ENCODE measurements around the gene GIT2.

The GIT2 gene

GRCh38 chr12:109972821-109973220 lies 23.3 kb downstream of the GIT2 start:
- no peak for DNase-seq

- no peak for DNase-seq
Observed at GRCh38 chr12:109968801-109969200, 27.4 kb downstream of the GIT2 start.

GRCh38 chr12:109968032-109968420 lies 28.1 kb downstream of the GIT2 start:
- peak; percentile 60 for DNase-seq

- peak; percentile 22 for DNase-seq
Observed at GRCh38 chr12:109967383-109968031, 28.7 kb downstream of the GIT2 start.

GRCh38 chr12:109966546-109966945 lies 29.6 kb downstream of the GIT2 start:
- no peak for DNase-seq

- no peak for DNase-seq
Observed at GRCh38 chr12:109963743-109964429, 32.3 kb downstream of the GIT2 start.

- DNase-seq = no peak
Observed at GRCh38 chr12:109963330-109963729, 32.8 kb downstream of the GIT2 start.

- no peak for DNase-seq
Observed at GRCh38 chr12:109962398-109962797, 33.8 kb downstream of the GIT2 start.

GRCh38 chr12:109961612-109962011 lies 34.6 kb downstream of the GIT2 start:
- no peak for DNase-seq

GRCh38 chr12:109961201-109961600 lies 35.0 kb downstream of the GIT2 start:
- no peak for DNase-seq

GRCh38 chr12:109959411-109960093 lies 36.6 kb downstream of the GIT2 start:
- no peak for DNase-seq

- DNase-seq = no peak
Observed at GRCh38 chr12:109958374-109958773, 37.8 kb downstream of the GIT2 start.

GRCh38 chr12:109953656-109954055 lies 42.5 kb downstream of the GIT2 start:
- no peak for DNase-seq

- no peak for DNase-seq
Observed at GRCh38 chr12:109952873-109953272, 43.3 kb downstream of the GIT2 start.

GRCh38 chr12:109952160-109952858 lies 43.9 kb downstream of the GIT2 start:
- DNase-seq = no peak

- DNase-seq = no peak
Observed at GRCh38 chr12:109951751-109952150, 44.4 kb downstream of the GIT2 start.

GRCh38 chr12:109951136-109951535 lies 45.0 kb downstream of the GIT2 start:
- no peak for DNase-seq

- no peak for DNase-seq
Observed at GRCh38 chr12:109950625-109951024, 45.5 kb downstream of the GIT2 start.

- no peak for DNase-seq
Observed at GRCh38 chr12:109949089-109949488, 47.1 kb downstream of the GIT2 start.

GRCh38 chr12:109948368-109948767 lies 47.8 kb downstream of the GIT2 start:
- DNase-seq = no peak

GRCh38 chr12:109947521-109947920 lies 48.6 kb downstream of the GIT2 start:
- DNase-seq = peak; percentile 10

- no peak for DNase-seq
Observed at GRCh38 chr12:109946913-109947312, 49.3 kb downstream of the GIT2 start.

GRCh38 chr12:109946505-109946904 lies 49.7 kb downstream of the GIT2 start:
- no peak for DNase-seq
